CD4-positive, alpha-beta memory T cell (primary cell): ENCODE measurements around the gene CCNC. TPM values are rescaled to one million over a fixed set of nuclear protein-coding genes. Genes with fewer than 3 reads are reported as not detected.

Experiments used
- CTCF ChIA-PET: fragments of 350-600 bp; sonication (Branson Sonifier 250); formaldehyde crosslinking; loops from one replicate; lab custom pipeline; 2021; ENCODE audit warnings: inconsistent platforms; ENCODE audit not compliant: partially characterized antibody; lab: Charles Lee
- POLR2A ChIA-PET: fragments of 350-600 bp; sonication (Branson Sonifier 250); formaldehyde crosslinking; loops from one replicate; lab custom pipeline; 2021; ENCODE audit not compliant: partially characterized antibody; lab: Charles Lee
- DNase-seq, 5 donors: peaks; one replicate each; pipeline versions ENCODE4 v3.0.0 to v3.0.0-alpha.2; 2020 to 2022; ENCODE audit warnings: mixed read lengths in 1 of 5
- H3K27ac ChIP-seq: one replicate; pipeline ENCODE4 v1.7.0; 2013; ENCODE audit warnings: low read depth, low read length
- H3K27me3 ChIP-seq: 2 replicates; pipeline ENCODE4 v1.7.0; 2013; ENCODE audit warnings: mild to moderate bottlenecking, low read length, moderate library complexity; ENCODE audit not compliant: insufficient read depth
- H3K36me3 ChIP-seq: 2 replicates; pipeline ENCODE4 v1.7.0; 2013; ENCODE audit warnings: mild to moderate bottlenecking, low read length, moderate library complexity; ENCODE audit not compliant: insufficient read depth
- H3K4me1 ChIP-seq: 2 replicates; pipeline ENCODE4 v1.7.0; 2013; ENCODE audit warnings: mild to moderate bottlenecking, low read length, moderate library complexity; ENCODE audit not compliant: insufficient read depth
- H3K4me3 ChIP-seq, 2 donors: one replicate each; pipeline ENCODE4 v1.7.0; 2013; ENCODE audit warnings: low read length in 2 of 2, mild to moderate bottlenecking in 1 of 2
- H3K9me3 ChIP-seq, 2 donors: one replicate each; pipeline ENCODE4 v1.7.0; 2013; ENCODE audit warnings: low read length in 2 of 2, control low read depth in 1 of 2; ENCODE audit not compliant: control insufficient read depth in 1 of 2
- H3K27ac Mint-ChIP-seq, 7 donors: one replicate each; pipeline ENCODE4 v1.8.0; 2020 to 2021; ENCODE audit warnings: mixed read lengths in 7 of 7, mild to moderate bottlenecking in 6 of 7, inconsistent platforms in 3 of 7, moderate library complexity in 3 of 7
- H3K27me3 Mint-ChIP-seq, 2 donors: one replicate each; pipeline ENCODE4 v1.8.0; 2020 to 2021; ENCODE audit warnings: mixed read lengths in 2 of 2
- H3K36me3 Mint-ChIP-seq, 2 donors: one replicate each; pipeline ENCODE4 v1.8.0; 2020 to 2021; ENCODE audit warnings: mixed read lengths in 2 of 2, inconsistent platforms in 1 of 2, mild to moderate bottlenecking in 1 of 2
- H3K4me1 Mint-ChIP-seq, 4 donors: one replicate each; pipeline ENCODE4 v1.8.0; 2020 to 2021; ENCODE audit warnings: mixed read lengths in 4 of 4, mild to moderate bottlenecking in 1 of 4
- H3K4me3 Mint-ChIP-seq, 8 donors: one replicate each; pipeline ENCODE4 v1.8.0; 2020 to 2021; ENCODE audit warnings: mixed read lengths in 8 of 8, mild to moderate bottlenecking in 7 of 8, moderate library complexity in 6 of 8, inconsistent platforms in 3 of 8
- H3K9me3 Mint-ChIP-seq, 8 donors: one replicate each; pipeline ENCODE4 v1.8.0; 2020 to 2021; ENCODE audit warnings: mixed read lengths in 8 of 8, mild to moderate bottlenecking in 5 of 8, inconsistent platforms in 3 of 8, moderate library complexity in 1 of 8
- intact Hi-C: fragments of 100-400 bp; cut with micrococcal nuclease; formaldehyde crosslinking; loops from one replicate; pipeline ENCODE4 v1.15.1; 2023
- polyA plus RNA-seq, 2 donors: library from polyadenylated mRNA; unstranded; fragments of 300-500 nt; fragmentation: Illumina TruSeq; gene quantifications; one replicate each; pipeline ENCODE4 v1.2.3, GENCODE V29; 2021
- total RNA-seq, 2 experiments: library from RNA; stranded (reverse); gene quantifications; one replicate each; pipeline ENCODE4 v1.2.3, GENCODE V29; 2021

CCNC gene
- total and polyA plus RNA-seq, 4 experiments from 2014 or later, result 41.3 to 76.6 (median 44.5) TPM

GRCh38 chr6:99612551-99613408 lies 44.3 kb upstream of the CCNC start:
- peaks cover 9 to 47% (median 24%) of the 10 kb centered on the region in 4 donors for H3K4me1 Mint-ChIP-seq
- no peaks in the 10 kb centered on the region for H3K9me3 ChIP-seq
- intact Hi-C loops, result loop anchor here (5.0 to 10.0 kb wide), 3 partner anchors 90 to 842 kb away; partner anchors contain the start of gene POU3F2
- H3K4me3 ChIP-seq, result no peak overlapping the region
- no peak for DNase-seq
- peaks cover 90% of the 10 kb centered on the region for H3K27me3 ChIP-seq
- peak overlapping the region in 6 of 8 donors; percentile 22 to 57 (median 46) for H3K4me3 Mint-ChIP-seq
- peaks cover 0 to 2% of the 10 kb centered on the region in 2 donors for H3K36me3 Mint-ChIP-seq
- peaks cover 35% of the 10 kb centered on the region for H3K4me1 ChIP-seq
- H3K27ac ChIP-seq, result no peak overlapping the region
- peak overlapping the region in 1 of 7 donors; percentile 47 for H3K27ac Mint-ChIP-seq
- H3K27me3 Mint-ChIP-seq, result peaks cover 62 to 71% of the 10 kb centered on the region in 2 donors
- POLR2A ChIA-PET, result interaction anchor here (2.4 kb wide), 1 partner anchor 24 kb away, joined by 12 read pairs; no protein-coding TSS in a partner anchor
- H3K36me3 ChIP-seq, result no peaks in the 10 kb centered on the region
- CTCF ChIA-PET, result interaction anchor here (1.2 kb wide), 1 partner anchor 40 kb away, joined by 3 read pairs; no protein-coding TSS in a partner anchor
- peaks cover 0 to 26% (median 7%) of the 10 kb centered on the region in 8 donors for H3K9me3 Mint-ChIP-seq

DNA sequence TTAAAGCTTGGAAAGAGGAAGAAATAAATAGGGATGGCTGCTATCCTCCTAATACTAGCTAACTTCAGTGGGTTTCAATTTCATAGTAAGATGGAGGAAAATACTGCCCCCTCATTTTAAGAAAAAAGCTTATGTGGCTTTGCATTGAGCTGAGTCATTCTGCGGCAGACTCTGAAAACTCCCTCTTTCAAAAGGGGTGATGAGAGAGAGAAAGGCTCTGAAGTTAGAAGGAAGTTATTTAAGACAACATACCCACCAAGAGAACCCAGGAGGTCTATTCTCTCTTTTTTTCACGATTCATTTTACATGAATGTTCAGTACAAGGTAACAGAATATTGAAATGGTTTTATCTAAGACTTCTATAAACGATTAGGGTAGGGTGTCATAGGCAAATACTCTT lies 42.7 kb upstream of the CCNC start:
- intact Hi-C loops, result loop anchor here (5.0 to 10.0 kb wide), 3 partner anchors 89 to 844 kb away; partner anchors contain the start of gene POU3F2
- POLR2A ChIA-PET, result interaction anchor here (1.0 to 1.3 kb wide), 2 partner anchors 37 to 95 kb away, joined by 3 to 4 read pairs; no protein-coding TSS in a partner anchor
- Mint-ChIP-seq H3K4me3 (peak overlapping the region in 1 of 8 donors; percentile 31), H3K9me3 (peaks cover 0 to 26% (median 8%) of the 10 kb centered on the region in 8 donors), H3K27ac (peak overlapping the region in 1 of 7 donors; percentile 52), H3K27me3 (peaks cover 64 to 68% of the 10 kb centered on the region in 2 donors), H3K36me3 (peaks cover 0 to 2% of the 10 kb centered on the region in 2 donors), H3K4me1 (peaks cover 13 to 52% (median 33%) of the 10 kb centered on the region in 4 donors)
- Histone ChIP-seq H3K4me3 (no peak overlapping the region), H3K4me1 (peaks cover 35% of the 10 kb centered on the region), H3K36me3 (no peaks in the 10 kb centered on the region), H3K9me3 (no peaks in the 10 kb centered on the region), H3K27me3 (peaks cover 90% of the 10 kb centered on the region), H3K27ac (no peak overlapping the region)
- CTCF ChIA-PET, result interaction anchor here (1.1 to 3.8 kb wide), 2 partner anchors 23 to 135 kb away, joined by 3 to 17 read pairs; no protein-coding TSS in a partner anchor
- peak in 1 of 5 donors; percentile 56 for DNase-seq

GRCh38 chr6:99609905-99610489 lies 41.5 kb upstream of the CCNC start:
- POLR2A ChIA-PET, result interaction anchor here (1.0 to 1.3 kb wide), 2 partner anchors 35 to 94 kb away, joined by 3 to 4 read pairs; no protein-coding TSS in a partner anchor
- H3K9me3 ChIP-seq, result no peaks in the 10 kb centered on the region
- H3K27ac ChIP-seq, result no peak overlapping the region
- no peaks in the 10 kb centered on the region for H3K36me3 ChIP-seq
- intact Hi-C loops, result loop anchor here (5.0 to 10.0 kb wide), 3 partner anchors 88 to 845 kb away; partner anchors contain the start of gene POU3F2
- H3K4me1 ChIP-seq, result peaks cover 42% of the 10 kb centered on the region
- peak overlapping the region in 1 of 7 donors; percentile 52 for H3K27ac Mint-ChIP-seq
- peaks cover 69 to 71% of the 10 kb centered on the region in 2 donors for H3K27me3 Mint-ChIP-seq
- peaks cover 91% of the 10 kb centered on the region for H3K27me3 ChIP-seq
- peaks cover 0 to 2% of the 10 kb centered on the region in 2 donors for H3K36me3 Mint-ChIP-seq
- H3K9me3 Mint-ChIP-seq, result peaks cover 0 to 30% (median 9%) of the 10 kb centered on the region in 8 donors
- CTCF ChIA-PET, result interaction anchor here (3.8 kb wide), 1 partner anchor 21 kb away, joined by 17 read pairs; no protein-coding TSS in a partner anchor
- DNase-seq, result no peak
- no peak overlapping the region for H3K4me3 ChIP-seq
- H3K4me1 Mint-ChIP-seq, result peaks cover 15 to 55% (median 33%) of the 10 kb centered on the region in 4 donors
- peak overlapping the region in 2 of 8 donors; percentile 11 to 42 for H3K4me3 Mint-ChIP-seq

DNA sequence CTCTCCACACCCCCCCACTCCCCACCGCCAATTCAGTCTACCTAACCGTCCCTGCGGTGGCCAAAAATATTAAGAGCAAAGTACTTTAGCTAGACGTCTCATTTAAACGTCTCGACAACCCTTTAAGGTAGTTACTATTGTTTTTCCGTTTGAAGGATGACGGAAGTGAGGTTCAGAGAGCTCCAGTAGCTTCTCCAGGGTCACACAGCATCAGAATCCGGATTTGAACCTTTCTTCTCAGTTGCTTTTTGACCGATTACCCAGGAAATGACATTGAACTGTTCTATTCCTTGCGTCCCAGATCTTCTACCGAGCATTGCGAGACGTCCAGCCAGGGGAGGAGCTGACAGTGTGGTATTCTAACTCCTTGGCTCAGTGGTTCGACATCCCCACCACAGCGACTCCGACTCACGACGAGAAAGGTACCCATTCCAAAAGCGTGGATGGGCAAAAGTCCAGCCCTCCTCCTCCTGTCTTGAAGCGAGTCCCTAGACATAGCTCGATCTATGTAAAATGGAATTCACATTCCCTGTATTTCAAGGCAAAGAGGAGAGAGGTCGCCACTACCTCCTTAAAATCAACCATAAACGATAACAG lies 40.5 kb upstream of the CCNC start:
- Mint-ChIP-seq H3K36me3 (peaks cover 0 to 2% of the 10 kb centered on the region in 2 donors), H3K9me3 (peaks cover 0 to 30% (median 9%) of the 10 kb centered on the region in 8 donors), H3K4me1 (peaks cover 15 to 55% (median 34%) of the 10 kb centered on the region in 4 donors), H3K4me3 (peak overlapping the region in 2 of 8 donors; percentile 0 to 26), H3K27me3 (peaks cover 67 to 74% of the 10 kb centered on the region in 2 donors), H3K27ac (peak overlapping the region in 3 of 7 donors; percentile 7 to 63 (median 59))
- H3K36me3 ChIP-seq, result no peaks in the 10 kb centered on the region
- intact Hi-C loops, result no loop called here
- no peak overlapping the region for H3K27ac ChIP-seq
- H3K4me3 ChIP-seq, result no peak overlapping the region
- ChIA-PET CTCF (interaction anchor here (1.7 to 3.8 kb wide), 2 partner anchors 15 to 20 kb away, joined by 3 to 17 read pairs; no protein-coding TSS in a partner anchor), POLR2A (interaction anchor here (1.0 to 2.4 kb wide), 2 partner anchors 20 to 40 kb away, joined by 3 to 6 read pairs; partner anchors contain the start of gene CCNC)
- H3K4me1 ChIP-seq, result peaks cover 42% of the 10 kb centered on the region
- no peaks in the 10 kb centered on the region for H3K9me3 ChIP-seq
- peaks cover 91% of the 10 kb centered on the region for H3K27me3 ChIP-seq
- DNase-seq, result no peak

GRCh38 chr6:99608059-99608885 lies 39.8 kb upstream of the CCNC start:
- Histone ChIP-seq H3K27ac (no peak overlapping the region), H3K27me3 (peaks cover 95% of the 10 kb centered on the region), H3K36me3 (no peaks in the 10 kb centered on the region), H3K9me3 (no peaks in the 10 kb centered on the region), H3K4me3 (no peak overlapping the region), H3K4me1 (peaks cover 46% of the 10 kb centered on the region)
- peak overlapping the region in 3 of 7 donors; percentile 63 to 69 (median 65) for H3K27ac Mint-ChIP-seq
- no peak for DNase-seq
- peaks cover 15 to 60% (median 37%) of the 10 kb centered on the region in 4 donors for H3K4me1 Mint-ChIP-seq
- ChIA-PET POLR2A (interaction anchor here (1.0 to 2.4 kb wide), 3 partner anchors 20 to 40 kb away, joined by 3 to 6 read pairs (median 4); partner anchors contain the start of gene CCNC), CTCF (interaction anchor here (1.7 to 3.8 kb wide), 2 partner anchors 16 to 20 kb away, joined by 3 to 17 read pairs; no protein-coding TSS in a partner anchor)
- H3K27me3 Mint-ChIP-seq, result peaks cover 68 to 76% of the 10 kb centered on the region in 2 donors
- intact Hi-C loops, result no loop called here
- H3K4me3 Mint-ChIP-seq, result peak overlapping the region in 4 of 8 donors; percentile 7 to 41 (median 12)
- peaks cover 0 to 2% of the 10 kb centered on the region in 2 donors for H3K36me3 Mint-ChIP-seq
- peaks cover 0 to 30% (median 9%) of the 10 kb centered on the region in 8 donors for H3K9me3 Mint-ChIP-seq
